Kidney (tissue), 14 donors: ENCODE measurements around the gene SDK1. TPM values are rescaled to one million over a fixed set of nuclear protein-coding genes. Genes with fewer than 3 reads are reported as not detected.
A peak's percentile ranks its signal among the peaks of the same experiment; 100 is the strongest.

ENCODE experiments used
- DNase-seq, 5 donors: peaks; one replicate each; pipeline ENCODE4 v3.0.0-alpha.2; 2013 to 2020
- FAIRE-seq: peaks from 2 replicates; lab custom pipeline; 2012; peaks lifted over from hg19 to GRCh38; lab: Jason Lieb, UNC
- H3K27ac ChIP-seq, 2 donors: one replicate each; pipeline ENCODE4 v1.7.0; 2013; ENCODE audit warnings: low read depth in 2 of 2, low read length in 2 of 2, inconsistent platforms in 1 of 2
- H3K27me3 ChIP-seq: one replicate; pipeline ENCODE4 v1.7.1; 2013; ENCODE audit warnings: low read length, inconsistent platforms; ENCODE audit not compliant: control insufficient read depth, insufficient read depth
- H3K36me3 ChIP-seq, 3 donors: one replicate each; pipeline versions ENCODE4 v1.7.0 to v1.7.1; 2013; ENCODE audit warnings: low read length in 3 of 3, control low read depth in 1 of 3, inconsistent platforms in 1 of 3; ENCODE audit not compliant: insufficient read depth in 3 of 3, control insufficient read depth in 2 of 3
- H3K4me1 ChIP-seq, 3 donors: one replicate each; pipeline versions ENCODE4 v1.7.0 to v1.7.1; 2013; ENCODE audit warnings: low read length in 3 of 3, inconsistent platforms in 1 of 3, low read depth in 1 of 3; ENCODE audit not compliant: control insufficient read depth in 2 of 3, insufficient read depth in 2 of 3
- H3K4me3 ChIP-seq, 3 donors: one replicate each; pipeline versions ENCODE4 v1.7.0 to v1.8.1; 2013; ENCODE audit warnings: low read length in 3 of 3, control low read depth in 1 of 3, inconsistent platforms in 1 of 3
- H3K9ac ChIP-seq, 3 donors: one replicate each; pipeline versions ENCODE4 v1.7.0 to v1.7.1; 2013; ENCODE audit warnings: low read length in 3 of 3, control low read depth in 1 of 3, inconsistent platforms in 1 of 3
- H3K9me3 ChIP-seq, 3 donors: one replicate each; pipeline versions ENCODE4 v1.7.0 to v1.7.1; 2013; ENCODE audit warnings: low read length in 3 of 3, control low read depth in 1 of 3, inconsistent platforms in 1 of 3; ENCODE audit not compliant: control insufficient read depth in 2 of 3, insufficient read depth in 1 of 3
- CTCF ChIP-seq: IDR thresholded peaks from 3 replicates; pipeline ENCODE4 v1.5.1; 2012; ENCODE audit warnings: mild to moderate bottlenecking, moderate library complexity, borderline replicate concordance; ENCODE audit not compliant: insufficient read depth; ENCODE audit errors: extremely low read depth
- intact Hi-C: fragments of 100-400 bp; cut with DNase I; formaldehyde crosslinking; loops from one replicate; pipeline ENCODE4 v1.11.1; 2022
- polyA plus RNA-seq: library from polyadenylated mRNA; stranded (reverse); fragments of 350-450 nt; fragmentation: Illumina TruSeq; extraction: RNeasy Lipid Tissue Mini Kit (QIAGEN cat#74804); gene quantifications from one replicate; pipeline ENCODE4 v1.2.3, GENCODE V29; 2014; ENCODE audit warnings: low read depth, low replicate concordance; ENCODE audit not compliant: insufficient read depth
- total RNA-seq: library from RNA; stranded (reverse); fragmentation: NEBNext Ultra II Directional; extraction: Animal tissue kit (Norgen Biotek cat#: 25700); gene quantifications from one replicate; pipeline ENCODE4 v1.2.1, GENCODE V29; 2021
- donor health status: control.
- donor health status: control.
- donor health status: control.
- donor health status: control.
- donor health status: control.
- donor health status: DM: yes; HTN: yes; CAD: no.
- donor health status: Normal renal cell carcinoma (clear cell type).

Gene SDK1
- total and polyA plus RNA-seq, 2 donors from 2014 or later: 2.0 to 38.3 TPM

DNA sequence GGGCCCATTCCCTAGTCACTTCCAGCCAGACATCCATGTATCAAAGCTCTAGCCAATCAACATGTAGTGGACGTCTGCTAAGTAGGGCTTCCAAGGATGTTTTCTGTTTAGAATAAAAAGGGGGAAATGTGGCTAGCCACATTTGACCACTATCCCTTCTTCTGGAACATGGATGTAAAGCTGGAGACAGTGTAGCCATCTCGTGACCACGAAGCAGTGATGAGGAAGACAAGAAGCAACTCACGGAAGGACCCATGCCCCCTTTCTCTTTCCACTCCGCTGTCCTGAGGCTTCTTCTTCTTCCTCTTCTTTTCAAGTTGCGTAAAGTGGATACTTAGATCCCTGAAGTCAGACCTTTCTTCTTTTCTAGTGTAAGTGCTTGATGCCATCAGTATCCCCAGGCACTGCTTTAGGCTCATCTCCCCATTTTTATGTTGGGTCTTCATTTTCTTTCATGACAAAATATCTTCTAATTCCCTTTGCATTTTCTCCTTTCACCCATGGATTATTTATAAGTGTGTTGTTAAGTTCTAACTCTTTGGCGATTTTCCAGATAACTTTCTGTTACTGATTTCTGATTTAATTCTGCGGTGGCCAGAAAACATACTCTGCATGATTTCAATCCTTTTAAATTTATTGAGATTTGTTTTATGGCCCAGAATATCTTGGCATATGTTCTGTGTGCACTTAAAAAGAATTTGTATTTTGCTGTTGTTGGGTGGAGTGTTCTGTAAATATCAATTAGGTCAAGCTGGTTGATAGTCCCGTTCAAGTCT is 594.5 kb downstream of the SDK1 start:
- Histone ChIP-seq H3K9ac (no peak overlapping the region), H3K4me3 (no peak overlapping the region), H3K9me3 (no peaks in the 10 kb centered on the region), H3K36me3 (no peaks in the 10 kb centered on the region), H3K27ac (no peak overlapping the region), H3K27me3 (no peaks in the 10 kb centered on the region), H3K4me1 (no peaks in the 10 kb centered on the region)
- no peak for DNase-seq
- intact Hi-C loops: no loop called here
- no peak for FAIRE-seq
- TF ChIP-seq CTCF: no peak

GRCh38 chr7:3896169-3896765 is 595.2 kb downstream of the SDK1 start:
- Histone ChIP-seq H3K36me3 (no peaks in the 10 kb centered on the region), H3K27me3 (no peaks in the 10 kb centered on the region), H3K27ac (no peak overlapping the region), H3K4me1 (no peaks in the 10 kb centered on the region), H3K9me3 (no peaks in the 10 kb centered on the region), H3K9ac (no peak overlapping the region), H3K4me3 (no peak overlapping the region)
- peak in 2 of 5 donors; percentile 12 to 31 for DNase-seq
- no peak for FAIRE-seq
- intact Hi-C loops: no loop called here
- no peak for TF ChIP-seq CTCF

GRCh38 chr7:3897430-3898372 is 596.6 kb downstream of the SDK1 start:
- DNase-seq (peak in 2 of 5 donors; percentile 31 to 67), FAIRE-seq (no peak)
- Histone ChIP-seq H3K4me3 (no peak overlapping the region), H3K9ac (no peak overlapping the region), H3K9me3 (no peaks in the 10 kb centered on the region), H3K27me3 (no peaks in the 10 kb centered on the region), H3K36me3 (no peaks in the 10 kb centered on the region), H3K27ac (no peak overlapping the region), H3K4me1 (no peaks in the 10 kb centered on the region)
- peak; percentile 59 for TF ChIP-seq CTCF
- intact Hi-C loops: no loop called here
